NCI-H2196 treated with DMSO at 0.1 percent for 48 hours (cell line): ENCODE data around the gene SYT13.

Source experiments
- DNase-seq: peaks from one replicate; lab custom pipeline; 2025; ENCODE audit not compliant: unreplicated experiment; lab: John Stamatoyannopoulos, UW

The SYT13 gene, protein sequence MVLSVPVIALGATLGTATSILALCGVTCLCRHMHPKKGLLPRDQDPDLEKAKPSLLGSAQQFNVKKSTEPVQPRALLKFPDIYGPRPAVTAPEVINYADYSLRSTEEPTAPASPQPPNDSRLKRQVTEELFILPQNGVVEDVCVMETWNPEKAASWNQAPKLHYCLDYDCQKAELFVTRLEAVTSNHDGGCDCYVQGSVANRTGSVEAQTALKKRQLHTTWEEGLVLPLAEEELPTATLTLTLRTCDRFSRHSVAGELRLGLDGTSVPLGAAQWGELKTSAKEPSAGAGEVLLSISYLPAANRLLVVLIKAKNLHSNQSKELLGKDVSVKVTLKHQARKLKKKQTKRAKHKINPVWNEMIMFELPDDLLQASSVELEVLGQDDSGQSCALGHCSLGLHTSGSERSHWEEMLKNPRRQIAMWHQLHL

DNA sequence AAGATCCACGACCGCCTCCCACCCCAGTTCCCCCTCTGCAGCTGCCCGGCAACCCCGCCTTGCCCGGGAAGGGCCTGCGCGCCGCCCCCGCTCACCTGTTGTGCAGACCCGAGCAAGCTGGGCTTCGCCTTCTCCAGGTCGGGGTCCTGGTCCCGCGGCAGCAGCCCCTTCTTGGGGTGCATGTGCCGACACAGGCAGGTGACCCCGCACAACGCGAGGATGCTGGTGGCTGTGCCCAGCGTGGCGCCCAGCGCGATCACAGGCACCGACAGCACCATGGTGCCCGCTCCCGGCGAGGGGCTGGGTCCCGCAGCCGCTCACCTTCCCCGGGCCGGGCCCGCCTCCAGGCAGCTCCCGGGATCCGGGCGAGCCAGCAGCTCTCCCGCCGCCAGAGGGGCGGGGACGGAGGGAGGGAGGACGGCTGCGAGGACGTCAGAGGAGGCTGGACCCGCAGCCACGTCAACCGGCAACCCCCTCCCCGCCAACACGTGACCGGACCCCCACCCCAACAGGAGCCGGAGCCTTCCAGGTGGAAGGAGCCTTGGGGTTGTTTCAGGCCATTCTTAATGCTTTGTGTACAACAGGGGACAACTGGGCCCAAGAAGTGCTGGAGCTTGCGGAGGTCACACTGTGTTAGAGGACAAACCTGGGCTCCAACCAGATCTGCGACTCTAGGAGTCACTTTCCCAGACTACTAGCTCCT lies at the start of gene SYT13:
Gene SYT13, minus strand, starts transcription at position 412 of the 703 bp plus-strand sequence. Its CDS starts 134 bp downstream, at position 278.
- DNase-seq, result peak; percentile 54

DNA sequence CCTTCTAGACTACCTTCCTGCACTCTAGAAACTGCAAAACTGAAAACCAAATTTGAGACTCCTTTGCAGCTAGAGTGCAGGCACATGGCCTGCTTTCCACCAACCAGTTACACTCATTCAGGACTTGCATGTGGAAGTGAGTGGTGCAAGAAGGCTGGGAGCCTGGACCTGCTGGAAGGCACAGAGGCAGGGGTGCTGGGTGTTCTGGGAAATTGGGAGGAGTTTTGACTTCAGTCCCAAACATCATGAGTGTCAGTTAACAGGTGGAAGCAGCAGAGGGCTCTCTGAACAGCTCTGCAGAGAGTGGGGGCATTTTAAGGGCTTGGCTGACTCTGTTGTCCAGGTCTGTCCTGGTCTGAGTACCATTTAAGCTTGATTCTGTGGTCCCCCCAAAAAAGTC lies 49.3 kb upstream of the SYT13 start:
- DNase-seq, result no peak

DNA sequence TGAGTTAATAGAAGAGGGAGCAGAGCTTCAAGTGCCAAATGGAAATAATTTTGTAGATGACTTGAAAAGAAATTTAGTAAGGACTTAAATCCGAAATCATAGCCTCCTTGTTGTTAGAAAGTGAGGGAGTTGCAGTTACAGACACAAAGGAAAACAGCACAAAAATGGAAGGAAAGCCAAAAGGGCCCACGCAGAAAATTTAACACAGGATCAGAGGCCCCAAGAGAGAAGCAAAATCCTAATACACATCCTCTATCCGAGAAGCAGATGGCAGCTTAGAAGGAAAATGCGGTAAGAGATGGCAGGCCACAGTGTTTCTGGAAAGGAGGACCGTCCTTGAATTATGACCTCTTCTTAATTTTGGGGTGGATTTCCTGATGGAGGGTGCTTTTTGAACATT lies 48.7 kb upstream of the SYT13 start:
- DNase-seq, result no peak

DNA sequence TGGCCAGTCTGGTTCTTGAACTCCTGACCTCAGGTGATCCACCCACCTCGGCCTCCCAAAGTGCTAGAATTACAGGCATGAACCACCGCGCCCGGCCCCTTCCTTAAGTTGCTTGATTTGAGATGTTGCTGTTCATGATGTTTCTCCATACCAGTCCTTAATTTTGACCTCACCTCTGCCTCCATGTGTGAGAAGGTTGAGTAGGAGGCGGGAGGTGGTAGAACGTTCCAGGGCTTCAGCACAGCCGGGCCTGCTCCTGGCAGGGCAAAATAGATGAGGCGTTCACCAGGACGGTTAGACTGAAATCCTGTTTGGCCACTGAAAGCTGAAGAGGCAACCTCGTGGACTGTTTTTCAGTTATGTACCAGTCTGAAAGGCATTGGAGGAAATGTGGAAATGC lies 48.3 kb upstream of the SYT13 start:
- DNase-seq, result no peak

DNA sequence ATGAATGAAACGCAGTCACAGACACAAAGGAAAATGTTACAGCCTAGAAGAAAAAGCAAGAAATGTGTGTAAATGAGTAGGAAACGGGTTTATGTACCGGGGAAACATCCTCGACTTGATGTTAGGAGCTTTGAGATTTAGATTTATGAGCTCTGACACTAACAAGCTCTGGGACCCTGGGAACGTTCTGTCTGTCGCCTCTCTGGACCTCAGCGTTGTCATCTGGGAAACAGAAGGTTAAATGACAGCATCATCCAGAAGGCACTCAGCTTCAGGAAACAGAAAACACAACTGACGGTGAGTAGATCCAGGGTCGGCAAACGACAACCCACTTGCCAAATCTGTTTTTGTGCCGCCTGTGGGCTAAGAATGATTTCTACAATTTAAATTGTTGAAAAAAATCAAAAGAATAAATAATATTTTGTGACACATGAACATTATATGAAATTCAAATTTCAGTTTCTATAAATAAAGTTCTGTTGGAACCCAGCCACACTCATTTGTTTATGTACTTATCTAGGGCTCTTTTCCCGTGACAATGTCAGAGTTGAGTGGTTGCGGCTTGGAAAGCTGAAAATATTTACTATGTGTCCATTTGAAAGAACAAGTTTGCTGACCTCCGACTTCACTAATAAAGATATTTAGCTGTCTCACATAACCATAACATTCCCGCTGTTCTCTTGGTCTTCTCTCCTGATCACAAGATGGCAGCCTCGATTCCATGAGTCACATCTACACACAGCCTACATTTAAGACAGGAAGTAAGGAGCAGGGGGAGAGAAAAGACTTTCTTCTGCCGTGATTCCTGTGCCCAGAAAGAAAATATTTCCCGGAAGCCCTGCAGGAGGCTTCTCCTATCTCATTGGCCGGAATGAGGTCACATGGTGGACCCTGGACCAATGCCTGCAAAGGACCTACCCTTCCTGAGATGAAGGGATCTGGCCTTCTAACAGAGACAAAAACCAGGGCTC lies 47.1 kb upstream of the SYT13 start:
- no peak for DNase-seq

DNA sequence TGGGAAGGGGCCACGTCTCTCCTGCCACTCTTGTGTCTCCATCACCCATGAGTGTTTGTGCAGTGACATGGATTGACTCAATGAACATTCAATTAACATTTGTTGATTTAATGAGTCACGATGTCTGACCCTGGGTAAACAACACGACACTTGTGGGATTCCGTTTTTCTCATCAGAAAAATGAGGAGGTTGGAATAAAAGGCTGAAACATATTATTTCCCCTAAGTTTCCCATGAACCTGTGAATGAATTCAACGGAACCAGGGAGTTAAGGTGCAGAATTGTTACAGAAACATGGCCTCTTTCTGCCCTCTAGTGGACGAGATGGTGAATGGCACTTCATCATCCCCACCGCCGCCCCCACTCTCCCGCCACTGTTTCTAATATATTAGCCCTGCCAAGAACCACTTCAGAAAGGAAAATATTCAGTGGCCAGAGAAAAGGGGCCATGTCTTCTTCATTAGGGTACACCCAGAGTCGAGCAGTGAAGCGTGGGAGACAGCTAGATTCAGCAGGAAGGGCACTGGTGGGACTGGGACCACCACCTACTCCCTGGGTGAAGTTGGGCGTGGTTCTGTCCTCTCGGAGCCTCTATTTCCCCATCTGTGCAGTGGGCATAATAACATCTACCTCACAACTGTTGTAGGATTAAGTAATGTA lies 46.3 kb upstream of the SYT13 start:
- peak; percentile 64 for DNase-seq

DNA sequence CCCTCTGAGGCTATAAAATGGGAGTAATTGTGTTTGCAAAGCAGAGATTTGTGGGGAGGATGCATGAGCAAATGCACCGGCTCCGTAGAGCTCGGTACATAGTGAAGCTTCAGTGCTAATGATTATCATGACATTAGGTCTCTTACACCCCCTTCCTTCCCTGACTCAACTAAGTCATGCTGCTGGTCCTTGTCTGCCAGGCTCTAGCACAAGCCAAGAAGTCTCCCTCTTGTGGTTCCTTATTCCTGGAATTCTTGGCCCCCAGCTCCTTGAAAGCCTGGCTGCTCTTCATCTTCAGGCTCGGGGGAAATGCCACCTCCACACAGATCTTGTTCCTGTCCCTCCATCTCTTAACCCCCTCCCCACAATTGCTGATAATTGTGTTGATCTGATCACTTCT lies 45.7 kb upstream of the SYT13 start:
- no peak for DNase-seq

DNA sequence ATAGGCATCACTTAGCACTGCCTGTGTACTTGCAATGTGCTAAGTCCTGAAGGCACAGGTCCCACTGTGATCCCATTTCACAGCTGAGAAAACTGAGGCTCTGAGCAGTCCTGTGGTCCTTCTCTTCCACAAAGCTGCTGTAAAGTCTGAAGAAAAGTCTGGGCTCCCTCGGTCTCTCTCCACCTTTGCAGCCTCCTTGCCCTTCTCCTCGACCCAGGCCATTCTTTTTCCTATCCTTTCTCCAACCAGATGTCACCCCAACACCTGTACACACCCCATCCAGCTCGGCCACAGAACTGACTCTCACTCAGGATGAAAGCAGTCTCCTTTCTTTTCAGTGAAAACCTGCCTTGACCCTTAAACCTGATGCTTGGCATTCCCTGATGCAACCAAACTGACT lies 42.6 kb upstream of the SYT13 start:
- no peak for DNase-seq

DNA sequence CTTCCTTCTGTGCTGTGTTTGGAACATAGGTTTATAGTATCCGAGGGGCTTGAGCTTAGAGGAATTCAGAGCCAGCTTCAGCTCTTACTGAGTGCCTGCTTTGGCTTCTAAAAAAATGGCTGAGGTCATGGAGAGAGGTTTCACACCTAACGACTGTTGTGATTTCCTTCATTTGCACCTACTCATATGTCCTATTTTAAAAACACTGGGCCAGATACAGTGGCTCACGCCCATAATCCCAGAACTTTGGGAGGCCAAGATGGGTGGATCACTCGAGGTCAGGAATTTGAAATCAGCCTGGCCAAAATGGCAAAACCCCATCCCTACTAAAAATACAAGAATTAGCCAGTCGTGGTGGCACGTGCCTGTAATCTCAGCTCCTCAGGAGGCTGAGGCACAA lies 38.3 kb upstream of the SYT13 start:
- DNase-seq, result no peak

DNA sequence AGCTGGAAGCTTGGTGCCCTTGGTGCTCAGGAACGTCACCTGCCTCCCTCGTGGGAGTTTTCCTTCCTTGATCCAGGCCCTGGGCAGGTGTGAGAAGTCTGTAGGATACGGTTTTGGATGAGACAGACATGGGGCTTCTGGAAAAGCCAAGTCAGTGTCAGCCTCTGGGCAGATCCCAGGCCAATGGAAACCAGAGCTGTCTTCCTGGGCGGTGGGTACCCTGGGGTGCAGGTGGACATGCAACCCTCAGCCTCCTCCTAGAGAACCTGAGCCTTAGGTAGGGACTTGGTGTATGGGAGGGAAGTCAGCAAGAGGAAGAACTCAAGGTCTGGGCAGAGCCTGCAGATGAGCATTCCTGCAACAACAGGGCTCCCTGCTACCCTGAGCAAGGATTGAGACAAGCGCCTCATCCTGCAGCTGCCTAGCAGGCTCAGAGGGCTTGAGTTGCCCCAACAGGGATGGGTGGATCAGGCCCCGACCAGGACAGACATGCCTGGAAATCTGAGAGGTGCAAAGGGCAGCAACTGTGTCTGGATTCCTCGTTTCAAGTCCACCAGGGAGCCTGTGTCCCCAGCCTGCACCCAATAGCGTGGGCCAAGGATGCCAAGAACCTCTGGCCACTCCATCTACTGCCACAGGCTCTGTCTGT lies 37.6 kb upstream of the SYT13 start:
- no peak for DNase-seq

DNA sequence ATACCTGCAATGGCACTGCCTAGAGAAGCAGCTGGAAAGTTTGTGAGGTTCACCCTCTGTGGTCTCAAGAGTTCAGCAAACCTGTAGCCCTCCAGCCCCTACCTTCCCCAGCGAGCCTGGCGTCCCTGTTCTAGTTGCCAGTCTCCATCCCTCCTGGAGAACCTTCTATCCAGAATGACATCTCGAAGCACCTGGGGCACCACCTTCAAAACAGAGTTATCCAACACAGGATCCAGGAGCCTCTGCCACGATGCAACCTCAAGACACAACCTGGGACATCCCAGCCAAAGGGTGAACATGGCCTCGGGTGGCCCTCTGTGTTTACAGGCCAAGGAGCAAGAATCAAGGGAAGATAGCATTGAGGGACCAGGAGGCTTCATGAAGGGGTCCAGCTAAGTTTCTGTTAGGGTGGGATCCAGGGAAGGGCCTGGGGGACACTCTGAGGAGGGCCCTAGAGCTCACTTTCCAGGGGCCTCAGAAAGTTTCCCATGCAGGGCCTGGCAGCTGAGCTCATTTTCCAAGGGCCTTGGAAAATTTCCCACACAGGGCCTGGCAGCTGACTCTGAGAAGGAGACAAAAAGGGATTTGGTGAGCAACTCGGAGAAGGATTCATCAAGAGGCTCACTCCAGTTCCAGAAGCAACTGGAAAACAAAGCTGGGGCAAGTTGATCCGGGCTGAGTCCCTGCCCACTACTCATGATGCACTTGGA lies 36.9 kb upstream of the SYT13 start:
- no peak for DNase-seq

DNA sequence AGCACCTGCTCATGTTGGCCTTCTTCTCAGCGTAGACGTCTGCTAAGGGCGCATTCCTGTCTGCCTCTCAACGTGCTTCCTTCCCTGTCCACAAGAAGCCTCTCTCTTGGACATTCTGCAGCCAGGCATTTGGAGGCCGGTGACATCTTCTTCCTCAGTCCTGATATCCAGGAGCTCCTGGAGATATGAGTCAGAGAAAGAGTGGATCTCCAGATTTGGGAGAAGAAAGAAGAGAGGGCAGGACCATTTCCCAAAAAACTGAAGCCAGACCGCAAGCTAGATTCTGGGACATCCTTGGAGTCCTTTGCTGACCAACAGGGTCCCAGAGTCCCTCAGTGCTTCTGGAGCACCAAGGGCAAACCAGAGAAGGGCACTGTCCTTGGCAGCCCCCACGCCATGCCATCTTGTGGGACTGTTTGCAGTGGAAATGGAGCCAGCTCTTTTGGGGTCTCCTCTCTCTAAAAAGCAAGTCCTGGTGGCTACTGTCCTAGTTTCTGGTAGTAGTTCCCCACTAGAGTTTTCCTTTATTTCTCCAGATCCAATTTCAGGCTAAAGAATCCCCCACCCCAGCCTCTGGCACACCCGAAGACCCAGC lies 36.1 kb upstream of the SYT13 start:
- DNase-seq, result no peak

DNA sequence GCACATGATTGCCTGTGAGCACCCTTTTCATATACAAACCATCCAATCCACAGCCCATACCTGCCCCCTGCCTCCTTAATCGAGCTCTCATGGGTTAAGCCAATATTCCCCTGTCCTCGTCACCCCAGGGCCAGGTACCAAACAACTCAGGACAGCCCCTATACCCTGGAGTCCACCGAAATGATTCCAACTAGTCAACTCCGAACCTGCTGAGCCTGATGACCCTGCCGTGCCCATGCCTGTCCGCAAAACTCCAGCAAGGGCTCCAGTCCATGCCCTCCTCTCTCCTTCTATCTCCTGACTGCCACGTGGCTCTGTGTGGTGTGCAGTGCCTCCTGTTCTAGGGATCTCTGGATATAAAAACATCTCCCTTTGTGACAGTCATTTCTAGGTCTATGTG lies 35.5 kb upstream of the SYT13 start:
- no peak for DNase-seq

DNA sequence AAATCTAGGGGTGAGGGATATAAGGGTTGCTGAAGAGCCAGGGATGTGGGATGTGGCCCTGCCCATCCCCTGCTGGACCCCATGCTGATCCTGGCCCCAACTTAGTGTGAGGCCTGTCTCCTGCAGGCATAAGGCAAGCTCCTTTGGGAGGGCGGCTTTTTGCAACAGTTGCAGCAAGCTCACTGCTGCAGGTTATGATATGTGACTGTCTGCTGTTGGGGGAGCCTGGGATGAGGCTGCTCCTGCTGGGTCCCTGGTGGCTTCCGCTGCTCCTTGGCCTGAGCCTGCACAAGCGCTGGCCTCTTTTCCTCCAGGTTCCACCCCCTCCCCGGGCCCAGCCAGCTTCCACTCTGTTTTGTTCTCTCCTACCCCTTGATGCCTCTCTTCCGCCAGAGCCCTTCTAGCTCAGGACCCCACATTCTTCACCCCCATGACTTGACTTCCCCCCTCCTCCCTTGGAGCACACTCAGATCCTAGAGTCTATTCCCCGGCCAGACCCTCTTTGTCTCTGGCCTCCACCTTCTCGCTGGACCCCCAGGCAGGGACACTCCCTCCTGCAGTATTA lies 35.0 kb upstream of the SYT13 start:
- no peak for DNase-seq

DNA sequence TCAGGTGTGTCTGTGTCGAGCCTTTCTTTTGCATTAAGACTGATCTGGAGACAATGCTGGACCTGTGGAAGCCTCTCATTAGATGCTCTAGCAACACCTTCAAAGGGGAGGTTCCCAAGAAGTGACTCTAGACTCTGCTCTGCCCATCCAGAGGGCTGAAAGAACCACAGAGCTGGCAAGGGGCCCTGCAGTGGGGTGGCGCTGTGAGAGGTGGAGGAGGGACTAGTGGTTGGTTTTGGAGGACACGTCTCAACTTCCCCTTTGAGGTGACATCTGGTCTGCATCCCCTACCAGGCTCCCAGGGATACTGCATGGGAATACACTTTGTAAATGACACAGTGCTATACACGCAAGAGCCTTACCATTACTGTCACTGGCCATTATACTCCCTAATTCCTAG lies 34.2 kb upstream of the SYT13 start:
- no peak for DNase-seq

DNA sequence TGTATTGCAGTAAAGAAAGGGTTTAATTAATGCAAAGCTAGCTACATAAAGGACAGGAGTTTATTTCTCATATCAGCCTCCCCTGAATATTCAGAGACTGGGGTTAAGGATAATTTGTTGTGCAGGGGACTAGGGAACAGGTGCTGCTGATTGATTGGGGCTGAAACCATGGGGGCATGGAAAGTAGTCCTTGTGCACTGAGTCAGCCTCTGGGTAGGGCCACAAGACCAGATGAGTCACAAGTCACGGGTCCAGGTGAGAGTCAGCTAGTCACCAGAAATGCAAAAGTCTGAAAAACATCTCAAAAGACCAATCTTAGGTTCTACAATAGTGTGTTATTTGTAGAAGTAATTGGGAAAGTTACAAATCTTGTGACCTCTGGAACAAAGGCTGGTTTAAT lies 32.9 kb upstream of the SYT13 start:
- no peak for DNase-seq

DNA sequence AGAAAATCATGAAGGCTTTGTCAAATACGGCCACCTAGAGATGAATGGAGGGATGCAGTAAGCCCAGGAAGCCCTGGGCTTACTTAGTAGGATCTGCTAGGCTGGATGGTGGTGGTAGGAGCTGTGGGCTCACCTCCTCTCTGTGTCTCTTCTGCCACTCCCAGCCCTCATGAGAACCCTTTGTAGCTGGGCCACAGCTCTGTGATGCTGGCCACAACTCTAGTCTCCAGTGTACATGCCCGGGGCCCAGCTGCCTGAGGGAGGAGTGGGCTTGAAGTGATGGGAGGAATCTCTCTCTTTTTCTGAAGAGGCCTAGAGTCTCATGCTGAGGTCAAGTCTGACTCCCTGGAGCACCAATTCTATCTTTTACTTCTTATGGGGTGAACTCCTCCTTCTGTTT lies 32.4 kb upstream of the SYT13 start:
- no peak for DNase-seq

DNA sequence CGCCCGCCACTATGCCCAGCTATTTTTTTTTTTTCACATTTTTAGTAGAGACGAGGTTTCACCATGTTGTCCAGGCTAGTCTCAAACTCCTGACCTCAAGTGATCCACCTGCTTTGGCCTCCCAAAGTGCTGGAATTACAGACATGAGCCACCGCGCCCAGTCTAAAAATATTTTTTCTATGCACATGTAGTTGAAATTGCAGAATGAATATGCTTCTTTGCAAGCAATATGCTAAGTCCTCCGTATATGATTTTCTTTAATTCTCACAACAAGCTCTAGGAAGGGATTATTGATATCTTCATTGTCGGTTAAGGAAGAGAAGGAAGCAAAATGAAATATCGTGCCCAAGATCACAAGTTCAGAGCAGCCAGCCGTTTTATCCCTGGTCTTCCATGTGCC lies 30.1 kb upstream of the SYT13 start:
- DNase-seq, result no peak

DNA sequence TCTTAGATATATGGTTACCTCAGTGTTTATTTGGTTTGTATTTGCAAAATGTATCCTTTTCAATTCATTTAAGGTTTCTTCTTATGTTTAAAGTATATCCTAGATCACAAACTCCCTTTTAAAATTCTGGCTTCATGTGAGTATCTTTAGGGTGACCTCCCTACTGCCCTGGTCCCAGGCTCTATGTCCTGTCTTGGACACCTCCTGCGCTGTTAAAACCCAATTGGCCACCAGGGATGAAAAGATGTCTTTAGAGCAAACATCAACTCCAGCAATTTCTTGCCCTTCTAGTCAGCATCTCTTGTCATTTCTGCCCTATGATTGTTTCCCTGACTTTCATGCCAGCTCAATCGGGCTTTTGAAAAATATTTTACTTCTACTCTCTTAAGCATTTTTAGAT lies 28.8 kb upstream of the SYT13 start:
- DNase-seq, result no peak
